ENCODE measurements around the gene ZMYM2.
A peak's percentile ranks its signal among the peaks of the same experiment; 100 is the strongest.

ZMYM2 gene

DNA sequence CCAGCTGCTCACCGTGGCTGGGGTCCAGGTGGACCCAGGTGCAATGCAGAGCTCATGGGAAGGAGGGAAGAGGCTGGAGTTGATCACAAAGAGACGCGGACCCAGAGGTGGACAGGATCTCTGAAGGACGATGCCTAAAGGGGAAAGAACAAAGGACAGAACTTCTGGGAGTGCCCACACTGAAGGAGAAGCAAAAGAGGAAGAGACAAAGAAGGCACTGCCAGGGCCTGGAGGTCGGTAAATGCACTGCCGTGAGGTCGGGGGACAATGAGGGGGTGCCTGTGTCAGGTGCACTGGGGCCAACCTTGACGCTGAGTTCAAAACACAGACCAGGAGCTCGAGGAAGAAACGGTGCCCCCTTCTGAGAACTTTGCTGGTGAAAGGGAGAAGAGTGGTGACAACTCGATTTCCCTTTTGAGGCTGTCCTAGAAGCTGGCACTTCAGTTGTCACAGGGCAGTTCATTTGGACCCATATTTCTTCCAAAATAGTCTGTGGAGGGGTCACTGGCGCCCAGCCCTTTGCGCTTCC lies 146.7 kb downstream of the ZMYM2 start:
- no peak for DNase-seq (ENCODE audit: low spot score)

DNA sequence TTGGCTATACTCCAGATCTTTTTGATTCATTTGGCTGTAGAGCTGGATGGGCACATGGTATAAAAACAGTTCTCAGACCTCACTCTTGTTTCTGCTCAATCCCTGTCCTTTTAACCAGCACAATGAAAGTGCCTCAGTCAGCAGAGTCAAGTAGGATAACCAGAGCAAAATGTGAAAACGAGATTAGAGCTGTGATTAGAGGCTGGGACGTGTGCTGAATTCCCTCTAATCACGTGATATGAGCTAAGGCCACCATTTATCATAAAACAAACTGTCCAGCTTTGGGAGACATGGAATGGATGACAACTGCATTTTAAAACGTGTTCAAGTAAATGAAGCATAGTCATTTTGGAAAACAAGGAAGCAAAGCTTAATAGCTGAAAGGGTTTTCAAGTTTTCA lies 148.2 kb downstream of the ZMYM2 start:
- DNase-seq (ENCODE audit: low spot score) = no peak

DNA sequence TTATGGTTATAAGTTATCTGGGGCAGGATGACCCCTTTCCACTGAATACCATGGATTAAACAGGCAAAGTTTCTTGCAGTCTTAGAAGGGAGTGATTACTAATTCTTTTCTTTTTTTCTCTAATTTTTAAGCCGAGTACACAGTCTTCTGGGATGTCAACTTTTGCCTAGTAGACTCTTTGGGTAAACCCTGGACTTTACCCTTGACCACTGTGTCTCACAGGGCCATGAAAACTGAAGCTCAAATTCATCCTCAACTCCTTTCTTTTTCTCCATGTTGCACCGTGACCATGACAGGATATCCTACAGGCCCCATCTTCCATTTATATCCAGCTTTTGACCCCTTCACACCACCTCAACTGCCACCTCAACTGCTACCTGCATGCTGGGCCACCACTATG lies 150.5 kb downstream of the ZMYM2 start:
- DNase-seq (ENCODE audit: low spot score) = no peak

DNA sequence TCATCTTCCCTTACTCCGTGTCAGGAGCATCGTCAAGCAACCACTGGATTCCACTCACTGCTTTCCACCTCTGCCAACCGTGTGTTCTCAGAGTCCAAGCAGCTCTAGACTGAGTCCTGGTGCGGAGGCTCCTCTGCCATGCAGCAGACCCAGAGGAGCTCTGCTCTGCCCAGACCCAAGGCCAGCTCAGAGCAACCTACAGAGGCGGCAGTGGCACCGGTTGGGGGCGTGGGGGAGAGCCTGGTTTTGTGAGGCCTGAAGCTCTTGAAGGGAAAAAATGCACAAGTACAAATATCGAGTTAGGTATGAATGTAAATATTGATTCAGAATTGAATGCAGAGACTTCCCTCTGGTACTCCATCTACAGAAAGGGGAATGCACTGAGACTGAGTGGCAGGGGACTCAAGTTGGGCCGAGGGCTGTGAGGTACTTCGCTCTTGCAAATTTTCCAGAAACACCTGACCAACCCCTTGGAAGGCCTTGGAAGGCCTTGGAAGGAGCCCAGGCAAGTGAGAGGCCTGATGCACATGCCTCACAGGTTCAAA lies 155.6 kb downstream of the ZMYM2 start:
- no peak for DNase-seq (ENCODE audit: low spot score)

DNA sequence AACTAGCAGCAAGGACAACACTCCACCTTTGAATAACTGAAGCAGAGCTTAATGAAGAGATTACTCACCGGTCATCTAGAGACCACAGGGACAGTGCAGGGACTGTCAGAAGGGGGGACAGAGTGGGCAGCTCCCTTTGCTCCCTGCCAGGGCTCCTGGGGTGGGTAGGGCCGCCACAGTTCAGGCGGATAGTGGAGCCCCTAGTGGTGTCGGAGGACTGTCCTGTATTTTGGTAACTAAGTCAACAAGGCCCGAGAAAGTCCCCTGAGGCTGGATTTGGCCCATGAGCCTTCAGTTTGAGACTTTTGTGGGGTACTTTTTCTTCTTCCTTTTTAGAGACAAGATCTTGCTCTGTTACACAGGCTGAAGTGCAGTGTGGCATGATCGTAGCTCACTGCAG lies 157.7 kb downstream of the ZMYM2 start:
- DNase-seq (ENCODE audit: low spot score) = no peak

DNA sequence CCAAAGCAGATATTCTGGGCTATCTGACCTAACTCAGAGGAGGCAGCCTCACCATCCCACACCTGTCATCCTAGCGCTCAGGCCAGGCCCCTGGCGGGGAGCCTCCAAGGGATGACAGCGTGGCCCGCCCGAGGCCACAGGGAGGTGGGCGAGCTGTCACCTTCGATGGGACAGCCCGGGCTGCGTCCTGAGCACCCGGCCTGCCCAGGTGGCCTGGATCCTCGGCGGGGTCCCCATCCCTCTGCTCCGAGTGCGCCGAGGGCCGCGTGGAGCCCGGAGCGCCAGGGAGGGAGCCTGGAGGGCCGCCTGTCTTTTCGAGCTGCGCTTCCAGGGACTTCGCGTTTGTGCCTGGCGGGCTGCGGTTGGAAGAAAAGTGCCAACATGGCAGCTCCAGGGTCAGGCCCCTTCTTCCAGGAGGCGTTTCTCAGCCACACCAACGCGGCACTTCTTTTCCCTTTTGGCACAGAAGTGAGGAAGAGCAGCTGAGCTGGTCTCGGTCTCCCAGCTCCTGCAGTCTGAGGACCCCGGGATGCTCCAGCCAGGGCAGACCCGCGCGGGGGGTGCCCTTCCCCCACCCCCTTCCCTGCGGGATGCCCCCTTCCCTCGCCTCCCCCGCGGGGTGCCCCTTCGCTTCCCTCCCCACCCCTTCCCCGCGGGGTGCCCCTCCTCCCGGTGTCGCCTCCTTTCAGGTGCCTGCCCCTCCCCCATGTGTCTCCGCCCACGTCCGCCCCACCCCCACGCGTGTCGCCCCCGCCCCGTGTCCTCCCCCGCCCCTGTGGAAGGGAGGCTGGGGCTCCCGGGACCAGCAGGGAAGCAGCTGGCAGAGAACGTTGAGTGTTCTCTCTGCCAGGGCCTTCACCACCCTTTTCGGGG lies 160.0 kb downstream of the ZMYM2 start:
- peak; percentile 63 for DNase-seq (ENCODE audit: low spot score)

DNA sequence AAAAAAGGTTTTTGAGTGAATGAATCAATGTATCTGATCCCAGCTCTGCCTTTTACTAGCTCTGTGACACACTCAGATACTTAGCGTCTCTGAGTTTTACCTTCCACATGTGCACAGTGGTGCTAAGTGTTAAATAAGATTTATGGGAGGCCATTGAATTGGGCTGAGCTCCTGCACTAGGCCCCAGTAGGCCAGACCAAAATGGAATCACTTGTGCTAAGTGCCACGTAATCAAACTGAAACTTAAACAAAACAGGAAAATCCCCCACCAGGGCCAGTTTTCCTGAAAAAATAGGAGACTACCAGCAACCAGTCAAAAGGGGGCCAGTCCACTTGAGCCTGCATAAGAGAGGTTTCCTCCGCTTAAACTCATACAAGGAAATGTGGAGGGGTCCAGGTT lies 161.4 kb downstream of the ZMYM2 start:
- no peak for DNase-seq (ENCODE audit: low spot score)

DNA sequence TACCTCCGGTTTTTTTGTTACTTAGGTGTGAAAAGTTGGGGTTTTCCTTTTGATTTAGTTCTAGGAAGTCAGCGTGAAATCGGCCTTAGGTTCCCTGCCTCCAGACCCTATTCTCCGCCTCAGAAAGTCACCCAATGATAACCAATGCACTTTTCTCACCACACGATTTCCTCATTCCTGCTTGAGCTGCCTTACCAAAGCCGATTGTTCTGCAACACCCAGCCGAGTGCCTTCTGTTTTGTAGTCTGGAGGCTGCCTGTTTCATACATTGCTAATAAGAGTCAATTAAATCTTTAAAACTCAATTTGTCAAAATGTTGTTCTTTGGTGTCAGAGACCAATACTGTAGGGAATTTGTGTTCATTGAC lies 162.6 kb downstream of the ZMYM2 start:
- DNase-seq (ENCODE audit: low spot score) = no peak

DNA sequence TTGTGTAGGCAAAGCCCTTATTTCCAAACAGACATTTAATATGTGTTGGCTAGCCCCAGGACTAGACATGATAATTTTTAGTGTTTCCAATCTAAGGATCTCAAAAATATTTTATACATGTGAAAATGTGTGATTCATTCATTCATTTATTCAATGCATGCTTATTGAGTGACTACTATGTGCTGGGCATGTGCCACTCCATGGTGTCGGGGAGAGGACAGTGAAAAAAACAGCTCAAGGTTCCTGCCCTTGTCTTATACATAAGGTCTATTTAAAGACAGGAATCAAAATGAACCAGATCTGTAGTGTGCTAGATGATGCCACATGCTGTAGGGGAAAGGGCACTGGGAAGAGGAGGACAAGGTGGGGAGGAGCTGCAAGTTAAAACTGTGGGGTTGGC lies 165.8 kb downstream of the ZMYM2 start:
- no peak for DNase-seq (ENCODE audit: low spot score)

DNA sequence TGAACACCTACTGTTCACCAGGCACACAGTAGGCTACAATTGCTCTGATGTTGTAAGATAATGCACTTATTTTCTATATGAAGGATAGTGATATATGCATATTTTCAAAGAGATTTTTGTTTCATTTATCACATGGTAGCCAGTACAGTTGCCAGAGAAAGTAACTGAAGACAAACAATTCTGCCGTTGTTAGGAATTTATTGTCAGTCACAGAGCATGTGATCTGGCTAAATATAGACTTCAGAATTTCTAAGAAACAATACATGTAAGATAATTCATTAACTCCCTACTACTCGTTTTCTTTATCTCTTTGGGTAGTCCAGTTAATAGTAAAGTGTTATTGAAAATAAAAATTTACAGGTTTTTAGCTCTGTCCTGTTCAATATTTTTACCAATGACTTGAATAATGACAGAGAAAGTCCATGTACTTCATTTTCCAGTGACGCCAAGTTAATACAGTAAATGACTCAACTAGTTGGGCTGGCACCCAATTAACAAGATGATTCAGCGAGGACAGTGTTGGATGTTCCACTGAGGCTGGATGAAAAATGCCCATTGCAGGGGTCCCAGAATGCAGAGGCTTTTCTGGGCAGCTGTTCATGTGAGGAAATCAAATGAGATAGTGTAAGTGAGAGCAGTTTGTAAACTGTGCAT lies 166.7 kb downstream of the ZMYM2 start:
- DNase-seq (ENCODE audit: low spot score) = no peak

DNA sequence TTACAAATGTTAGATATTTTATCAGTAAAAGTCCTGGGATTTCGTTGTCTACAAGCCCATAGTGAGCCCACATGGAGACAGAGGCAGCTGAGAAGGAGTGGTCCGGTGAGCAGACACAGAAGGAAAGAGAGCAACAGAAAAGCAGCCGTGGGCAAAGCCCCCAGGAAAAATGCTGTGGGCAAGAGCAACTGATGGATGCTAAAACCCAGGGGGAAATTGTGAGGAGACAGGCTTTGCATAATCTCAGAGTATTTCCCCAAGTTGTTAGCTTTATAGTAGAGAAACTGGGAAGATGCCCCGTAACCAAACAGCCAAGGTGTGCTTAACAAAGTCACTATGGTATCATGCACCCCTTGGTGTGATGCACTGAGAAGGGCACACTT lies 167.2 kb downstream of the ZMYM2 start:
- DNase-seq (ENCODE audit: low spot score) = no peak

DNA sequence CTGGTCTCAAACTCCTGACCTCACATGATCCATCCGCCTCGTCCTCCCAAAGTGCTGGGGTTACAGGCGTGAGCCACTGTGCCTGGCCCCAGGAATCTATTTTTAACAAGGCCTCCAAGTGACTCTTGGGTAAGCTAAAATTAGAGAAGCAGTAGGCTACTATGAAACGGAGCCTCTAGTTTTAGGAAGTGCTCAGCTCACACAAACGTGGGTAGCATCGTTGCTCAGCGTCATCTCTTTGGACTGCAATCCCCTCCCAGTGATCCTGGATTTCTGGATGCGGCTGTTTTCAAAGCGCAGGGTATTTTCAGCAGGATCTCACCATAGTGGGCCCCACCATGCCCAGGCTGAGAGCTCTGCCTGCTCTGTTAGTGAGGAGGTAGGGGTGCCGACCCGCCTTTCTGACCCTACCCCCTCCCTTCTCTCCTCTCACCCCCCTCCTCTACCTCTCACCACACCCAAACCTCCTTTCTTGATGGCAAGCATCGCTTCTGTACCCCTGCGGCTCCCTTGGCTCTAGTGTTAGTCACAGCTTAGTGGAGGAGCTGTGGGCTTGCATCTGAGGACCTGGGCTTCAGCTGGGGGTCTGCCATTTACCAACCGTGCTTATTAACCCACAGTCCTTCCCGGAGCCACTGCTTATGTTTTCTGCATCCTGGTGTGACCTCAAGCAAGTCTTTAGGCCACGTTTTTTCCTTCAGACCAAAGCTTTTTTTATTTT lies 168.2 kb downstream of the ZMYM2 start:
- DNase-seq (ENCODE audit: low spot score) = no peak

DNA sequence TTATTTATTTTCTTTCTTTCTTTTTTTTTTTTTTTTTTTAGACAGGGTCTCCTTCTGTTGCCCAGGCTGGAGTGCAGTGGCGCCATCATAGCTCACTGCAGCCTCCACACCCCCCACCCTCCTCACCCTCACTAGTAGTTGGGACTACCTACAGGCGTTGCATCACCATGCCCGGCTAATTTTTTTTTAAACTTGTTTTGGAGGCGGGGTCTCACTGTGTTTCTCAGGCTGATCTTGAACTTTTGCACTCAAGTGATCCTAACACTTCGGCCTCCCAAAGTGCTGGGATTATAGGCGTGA lies 168.7 kb downstream of the ZMYM2 start:
- DNase-seq (ENCODE audit: low spot score) = no peak

DNA sequence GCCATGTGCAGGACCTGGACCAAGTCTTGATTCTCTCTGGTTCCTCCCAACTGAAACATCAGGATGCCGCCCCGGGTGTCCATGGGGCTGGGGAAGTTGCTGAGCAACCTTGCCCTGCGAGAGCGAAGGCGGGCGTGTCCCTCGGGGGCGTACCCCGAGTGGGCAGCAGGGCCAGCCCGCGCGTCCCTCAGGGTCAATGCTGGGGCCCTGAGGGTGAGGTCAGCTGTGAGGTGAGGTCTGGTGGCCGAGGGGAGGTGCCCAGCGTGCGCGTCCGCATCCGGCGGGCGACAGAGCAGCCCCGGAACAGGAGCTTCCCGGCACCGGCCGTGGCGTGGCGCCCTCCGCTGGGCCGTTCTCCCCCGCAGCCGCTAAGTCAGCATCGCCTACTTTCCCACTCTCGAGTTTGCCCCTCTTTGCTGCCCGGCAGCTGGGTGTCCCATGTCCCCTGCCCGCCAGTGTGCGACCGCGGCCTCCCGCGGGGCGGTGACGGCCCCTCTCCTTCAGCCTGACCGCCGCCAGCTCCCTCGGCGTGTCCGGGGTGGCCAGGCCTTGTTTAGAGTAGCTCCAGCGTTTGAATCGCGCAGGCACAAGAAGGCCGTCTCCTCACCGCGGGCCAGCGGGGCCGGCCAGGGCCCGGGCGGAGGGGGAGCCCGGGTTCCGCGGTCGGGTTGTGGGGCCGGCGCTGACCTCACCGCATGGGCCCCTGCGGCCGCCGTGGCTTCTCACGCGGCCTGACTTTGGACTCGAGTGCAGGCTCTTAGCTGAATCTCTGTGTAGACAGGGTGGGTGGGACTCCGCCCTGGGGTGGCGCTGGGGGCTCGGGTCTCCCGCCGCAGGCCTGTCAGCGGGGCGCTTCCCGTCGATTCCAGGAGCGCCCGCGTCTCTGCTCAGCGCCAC lies 169.3 kb downstream of the ZMYM2 start:
- DNase-seq (ENCODE audit: low spot score) = peak; percentile 81

DNA sequence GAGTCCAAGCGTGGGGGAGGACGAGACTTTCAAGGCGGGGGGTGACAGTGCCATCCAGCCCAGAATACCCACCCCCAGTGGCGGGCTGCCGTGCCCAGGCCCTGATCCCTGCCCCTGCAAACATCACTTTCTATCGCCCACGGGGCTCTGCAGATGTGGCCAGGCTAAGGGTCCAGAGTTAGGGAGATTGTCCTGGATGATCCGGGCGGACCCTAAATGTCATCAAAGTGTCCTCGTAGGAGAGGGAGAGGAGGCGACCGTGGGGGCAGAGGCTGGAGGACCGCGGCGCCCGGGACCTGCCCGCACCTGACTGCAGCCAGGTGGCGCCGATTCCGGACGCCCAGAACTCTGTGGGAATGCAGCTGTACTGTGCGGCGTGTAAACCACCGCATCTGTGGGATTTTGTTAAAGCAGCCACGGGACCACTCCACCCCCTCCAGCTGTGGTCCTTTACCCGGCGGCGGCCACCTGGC lies 170.0 kb downstream of the ZMYM2 start:
- peak; percentile 58 for DNase-seq (ENCODE audit: low spot score)

DNA sequence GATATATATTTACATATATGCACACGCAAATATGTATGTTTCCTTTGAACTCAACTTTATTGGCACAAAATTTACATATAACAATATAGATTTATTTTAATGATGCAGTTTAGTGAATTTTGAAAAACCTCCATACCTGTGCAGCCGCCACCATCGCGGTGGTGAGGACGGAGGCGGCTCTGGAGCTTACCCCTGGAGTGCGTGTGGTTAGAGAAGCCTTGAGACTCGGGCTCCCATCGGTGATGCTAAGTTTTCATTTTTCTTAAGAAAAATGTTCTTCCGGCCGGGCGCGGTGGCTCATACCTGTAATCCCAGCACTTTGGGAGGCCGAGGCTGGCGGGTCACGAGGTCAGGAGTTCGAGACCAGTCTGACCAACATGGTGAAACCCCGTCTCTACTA lies 170.5 kb downstream of the ZMYM2 start:
- DNase-seq (ENCODE audit: low spot score) = no peak

DNA sequence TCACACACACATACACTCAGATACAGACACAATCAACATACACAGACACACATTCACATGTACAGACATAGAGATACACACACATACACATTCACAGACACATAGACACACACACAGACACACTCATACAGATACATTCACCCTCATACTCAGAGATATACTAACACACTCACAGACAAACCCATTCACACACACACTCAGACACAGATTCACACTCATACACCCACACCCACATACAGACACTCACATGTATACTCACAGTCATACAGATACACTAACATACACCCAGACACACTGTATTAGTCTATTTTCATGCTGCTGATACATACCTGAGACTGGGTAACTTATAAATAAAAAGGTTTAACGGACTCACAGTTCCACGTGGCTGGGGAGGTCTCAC lies 171.5 kb downstream of the ZMYM2 start:
- DNase-seq (ENCODE audit: low spot score) = no peak

DNA sequence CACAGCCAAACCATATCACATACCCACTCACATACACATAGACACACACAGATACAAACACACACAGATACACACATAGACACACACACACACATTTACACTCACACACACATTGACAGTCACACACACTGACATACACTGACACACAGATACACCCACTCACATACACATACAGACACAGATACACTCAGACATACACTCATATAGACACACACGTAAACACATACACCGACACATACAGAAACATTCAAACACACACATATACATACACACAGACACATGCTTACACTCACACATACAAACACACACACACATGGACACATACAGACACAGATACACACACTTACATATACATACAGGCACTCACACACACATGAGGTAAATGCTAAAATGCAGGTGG lies 172.1 kb downstream of the ZMYM2 start:
- DNase-seq (ENCODE audit: low spot score) = no peak

DNA sequence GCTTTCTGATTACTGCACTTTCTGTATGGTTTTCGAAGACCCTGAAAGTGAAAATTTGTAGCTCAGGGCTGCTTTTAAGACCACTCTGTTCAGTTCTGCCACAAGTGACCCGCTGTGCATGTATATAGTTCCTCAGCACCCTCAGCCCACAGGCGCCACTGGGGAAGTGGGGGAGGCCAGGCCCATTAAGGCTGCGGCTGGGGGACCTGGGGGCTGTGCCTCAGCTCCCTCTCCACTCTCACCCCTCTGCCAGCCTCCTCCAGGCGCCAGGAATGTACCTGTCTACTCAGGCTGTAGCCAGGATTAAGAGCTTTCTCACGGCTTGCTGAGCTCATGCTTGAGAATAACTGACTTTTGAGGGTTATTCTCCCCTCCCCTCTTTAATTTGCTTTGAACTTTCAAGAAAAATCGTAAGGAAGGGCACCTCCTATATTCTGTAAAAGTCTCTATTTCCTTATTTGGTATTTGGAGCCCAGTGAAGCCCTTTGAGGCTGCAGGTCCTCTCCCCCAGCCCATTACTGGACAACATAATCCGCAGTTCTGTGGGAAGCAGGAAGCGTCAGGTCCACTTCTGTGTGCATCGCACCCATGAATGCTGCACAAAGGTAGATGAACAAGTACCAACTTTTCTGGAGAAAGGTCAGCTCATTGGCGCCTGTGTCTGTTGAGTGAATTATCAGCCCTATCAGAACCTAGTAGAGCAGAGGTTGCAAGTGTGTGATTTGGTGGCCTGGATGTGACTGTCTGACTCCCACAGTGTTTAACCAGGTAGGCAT lies 172.7 kb downstream of the ZMYM2 start:
- DNase-seq (ENCODE audit: low spot score) = no peak

DNA sequence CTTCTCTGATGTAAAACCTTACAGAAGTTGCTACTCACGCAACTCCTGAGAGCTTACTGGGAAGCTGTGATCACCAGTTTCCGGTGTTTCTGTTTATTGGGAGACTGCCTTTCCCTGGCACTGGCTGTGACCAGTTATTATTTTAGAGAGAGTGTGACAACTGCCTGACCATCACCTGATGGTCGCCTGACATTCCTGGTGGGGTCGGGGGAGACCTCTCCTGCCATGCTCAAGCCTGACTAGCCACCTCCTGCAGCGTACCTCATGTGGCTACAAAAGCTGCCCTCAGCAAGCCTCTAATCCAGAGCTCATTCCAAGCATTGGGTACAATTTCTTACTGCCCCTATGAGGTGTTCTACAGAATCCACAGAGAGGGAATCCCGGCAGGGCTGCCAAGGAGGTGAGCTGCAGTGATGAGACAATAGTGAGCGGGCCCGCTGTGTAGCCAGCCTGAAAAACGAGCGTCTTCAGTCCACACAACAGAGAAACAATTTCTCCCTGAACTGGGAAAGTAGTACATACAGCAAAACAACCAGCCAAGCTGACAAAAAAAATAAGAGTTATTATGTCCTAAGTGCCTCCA lies 173.6 kb downstream of the ZMYM2 start:
- DNase-seq (ENCODE audit: low spot score) = no peak

DNA sequence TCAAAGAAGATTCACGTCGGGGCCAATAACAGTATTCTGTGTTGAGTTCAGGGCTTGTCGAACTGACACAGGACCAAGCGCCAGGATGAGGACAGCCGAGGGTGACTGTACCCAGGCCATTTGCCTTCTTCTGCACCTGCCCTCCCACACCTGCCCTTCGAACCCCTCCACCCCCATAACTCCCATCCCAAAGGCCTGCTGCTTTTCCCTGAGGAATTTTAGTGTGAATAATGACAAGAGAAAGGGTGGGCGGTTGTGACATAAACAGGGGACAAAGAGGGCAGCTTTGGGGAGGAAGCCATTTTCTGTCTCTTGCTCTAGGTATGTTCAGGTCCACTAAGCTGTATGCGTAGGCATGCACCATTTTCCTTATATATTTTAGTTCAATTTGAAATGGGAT lies 176.2 kb downstream of the ZMYM2 start:
- DNase-seq (ENCODE audit: low spot score) = no peak
